Activated T-cell treated with anti-CD3 and anti-CD28 coated beads for 4 hours (primary cell): Measurements from ENCODE around the gene PCDHB11.
"Not testable (repeated sequence)": the region's sequence is repeated elsewhere in the genome, so short reads cannot be mapped to it uniquely, and the experiment has no call there.

Experiments used
- DNase-seq: peaks from one replicate; pipeline ENCODE4 v3.0.0-alpha.2; 2020

PCDHB11 gene

DNA sequence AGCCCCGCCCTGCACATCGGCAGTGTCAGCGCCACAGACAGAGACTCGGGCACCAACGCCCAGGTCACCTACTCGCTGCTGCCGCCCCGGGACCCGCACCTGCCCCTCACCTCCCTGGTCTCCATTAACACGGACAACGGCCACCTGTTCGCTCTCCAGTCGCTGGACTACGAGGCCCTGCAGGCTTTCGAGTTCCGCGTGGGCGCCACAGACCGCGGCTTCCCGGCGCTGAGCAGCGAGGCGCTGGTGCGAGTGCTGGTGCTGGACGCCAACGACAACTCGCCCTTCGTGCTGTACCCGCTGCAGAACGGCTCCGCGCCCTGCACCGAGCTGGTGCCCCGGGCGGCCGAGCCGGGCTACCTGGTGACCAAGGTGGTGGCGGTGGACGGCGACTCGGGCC lies 47.5 kb downstream of the PCDHB11 start:
- not testable (repeated sequence) for DNase-seq

DNA sequence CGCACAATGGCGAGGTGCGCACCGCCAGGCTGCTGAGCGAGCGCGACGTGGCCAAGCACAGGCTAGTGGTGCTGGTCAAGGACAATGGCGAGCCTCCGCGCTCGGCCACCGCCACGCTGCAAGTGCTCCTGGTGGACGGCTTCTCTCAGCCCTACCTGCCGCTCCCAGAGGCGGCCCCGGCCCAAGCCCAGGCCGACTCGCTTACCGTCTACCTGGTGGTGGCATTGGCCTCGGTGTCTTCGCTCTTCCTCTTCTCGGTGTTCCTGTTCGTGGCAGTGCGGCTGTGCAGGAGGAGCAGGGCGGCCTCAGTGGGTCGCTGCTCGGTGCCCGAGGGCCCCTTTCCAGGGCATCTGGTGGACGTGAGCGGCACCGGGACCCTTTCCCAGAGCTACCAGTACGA lies 48.0 kb downstream of the PCDHB11 start:
- not testable (repeated sequence) for DNase-seq

DNA sequence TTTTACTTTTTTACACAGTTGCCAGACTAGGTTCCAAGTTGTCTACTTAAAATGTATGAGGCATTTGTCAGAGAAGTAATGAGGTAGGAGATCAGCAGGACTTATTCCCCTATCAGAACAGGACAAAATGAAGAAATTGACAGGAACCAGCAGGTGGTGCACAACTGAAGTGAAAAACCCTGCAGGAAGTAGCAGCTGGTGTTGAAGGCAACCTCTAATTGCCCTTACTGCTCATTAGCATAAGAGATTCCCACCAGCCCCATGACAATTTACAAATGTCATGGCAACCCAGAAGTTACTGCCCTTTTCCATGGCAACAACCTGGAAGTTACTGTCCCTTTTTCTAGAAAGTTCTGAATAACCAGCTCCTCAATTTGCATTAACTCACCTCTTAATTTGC lies 51.1 kb downstream of the PCDHB11 start:
- DNase-seq = no peak
